ENCODE results near the gene CRADD. TPM values are rescaled to one million over a fixed set of nuclear protein-coding genes. Genes with fewer than 3 reads are reported as not detected.

CRADD gene
- total and polyA plus RNA-seq, 8 donors = 8.4 to 21.4 (median 10.3) TPM

GRCh38 chr12:93674386-93674785 is 2.8 kb upstream of the CRADD start:
- H3K4me1 ChIP-seq = peaks cover 10 to 17% of the 10 kb centered on the region in 2 donors
- ATAC-seq (no peak), DNase-seq (no peak)
- intact Hi-C loops (cut with DNase I) = no loop called here
- H3K9me3 ChIP-seq = peaks cover 0 to 6% of the 10 kb centered on the region in 2 donors
- no peaks in the 10 kb centered on the region for H3K27me3 ChIP-seq
- H3K36me3 ChIP-seq = no peaks in the 10 kb centered on the region
- no peak overlapping the region for H3K4me3 ChIP-seq
- H3K27ac ChIP-seq = no peak overlapping the region
- TF ChIP-seq, protein P1, sequence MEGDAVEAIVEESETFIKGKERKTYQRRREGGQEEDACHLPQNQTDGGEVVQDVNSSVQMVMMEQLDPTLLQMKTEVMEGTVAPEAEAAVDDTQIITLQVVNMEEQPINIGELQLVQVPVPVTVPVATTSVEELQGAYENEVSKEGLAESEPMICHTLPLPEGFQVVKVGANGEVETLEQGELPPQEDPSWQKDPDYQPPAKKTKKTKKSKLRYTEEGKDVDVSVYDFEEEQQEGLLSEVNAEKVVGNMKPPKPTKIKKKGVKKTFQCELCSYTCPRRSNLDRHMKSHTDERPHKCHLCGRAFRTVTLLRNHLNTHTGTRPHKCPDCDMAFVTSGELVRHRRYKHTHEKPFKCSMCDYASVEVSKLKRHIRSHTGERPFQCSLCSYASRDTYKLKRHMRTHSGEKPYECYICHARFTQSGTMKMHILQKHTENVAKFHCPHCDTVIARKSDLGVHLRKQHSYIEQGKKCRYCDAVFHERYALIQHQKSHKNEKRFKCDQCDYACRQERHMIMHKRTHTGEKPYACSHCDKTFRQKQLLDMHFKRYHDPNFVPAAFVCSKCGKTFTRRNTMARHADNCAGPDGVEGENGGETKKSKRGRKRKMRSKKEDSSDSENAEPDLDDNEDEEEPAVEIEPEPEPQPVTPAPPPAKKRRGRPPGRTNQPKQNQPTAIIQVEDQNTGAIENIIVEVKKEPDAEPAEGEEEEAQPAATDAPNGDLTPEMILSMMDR (IDR thresholded peaks at IDR 0.05) = no peak

DNA sequence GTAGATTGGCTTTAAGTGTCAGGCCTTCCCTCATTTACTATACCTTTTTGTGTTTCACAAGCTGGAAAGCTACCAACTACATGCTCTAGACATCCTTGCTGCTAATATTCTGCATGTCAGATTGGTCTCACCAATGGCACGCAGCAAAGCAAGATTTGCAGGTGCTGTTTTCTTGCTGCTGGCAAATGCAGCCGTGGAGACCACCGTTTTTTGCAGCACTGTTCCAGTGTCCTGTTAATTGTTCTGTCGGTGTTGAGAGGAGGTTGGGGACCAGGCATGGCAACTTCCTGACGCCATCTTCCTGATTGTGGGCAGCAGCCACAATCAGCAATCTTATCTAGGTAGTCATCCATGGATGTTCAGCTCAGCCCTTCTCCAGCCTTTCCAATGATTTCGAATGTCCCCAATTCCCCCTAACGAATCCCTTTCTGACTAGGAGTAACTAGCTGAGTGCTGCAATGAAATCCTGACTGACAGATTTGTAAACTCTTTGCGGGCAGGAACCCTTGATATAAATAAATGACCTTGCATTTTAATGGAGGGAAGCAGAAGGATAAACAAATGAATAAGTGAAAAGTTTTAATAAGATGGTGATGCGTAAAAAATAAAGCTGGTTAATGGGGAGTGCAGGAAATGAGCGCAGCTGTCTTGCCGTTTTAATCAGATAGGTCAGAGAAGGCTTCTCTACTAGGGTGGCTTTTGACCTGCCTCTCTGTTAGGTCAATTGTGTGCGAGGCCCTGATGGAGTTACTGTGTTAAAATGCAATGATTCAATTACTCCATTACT is 574 bp upstream of the CRADD start:
- TF ChIP-seq, protein P1 (IDR thresholded peaks at IDR 0.05) = no peak
- ATAC-seq (peak; percentile 35), DNase-seq (no peak)
- peaks cover 10 to 22% of the 10 kb centered on the region in 2 donors for H3K4me1 ChIP-seq
- H3K4me3 ChIP-seq = peak overlapping the region; percentile 48 to 53
- peak overlapping the region; percentile 94 to 99 for H3K27ac ChIP-seq
- no peaks in the 10 kb centered on the region for H3K36me3 ChIP-seq
- H3K9me3 ChIP-seq = no peaks in the 10 kb centered on the region
- no peaks in the 10 kb centered on the region for H3K27me3 ChIP-seq
- intact Hi-C loops (cut with DNase I) = loop anchor here in 1 of 2 donors (5.0 kb wide), 1 partner anchor 104 kb away; the partner anchor contains the start of gene SOCS2

DNA sequence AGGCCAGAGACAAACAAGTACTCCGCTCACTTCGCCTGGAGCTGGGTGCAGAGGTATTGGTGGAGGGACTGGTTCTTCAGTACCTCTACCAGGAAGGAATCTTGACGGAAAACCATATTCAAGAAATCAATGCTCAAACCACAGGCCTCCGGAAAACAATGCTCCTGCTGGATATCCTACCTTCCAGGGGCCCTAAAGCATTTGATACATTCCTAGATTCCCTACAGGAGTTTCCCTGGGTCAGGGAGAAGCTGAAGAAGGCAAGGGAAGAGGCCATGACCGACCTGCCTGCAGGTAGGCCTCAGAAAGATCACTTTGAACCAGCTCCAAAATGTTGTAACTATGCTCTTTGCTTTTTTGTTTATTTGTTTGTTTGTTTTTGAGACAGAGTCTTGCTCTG is 1.6 kb downstream of the CRADD start:
- Histone ChIP-seq H3K4me1 (peaks cover 10 to 22% of the 10 kb centered on the region in 2 donors), H3K27me3 (no peaks in the 10 kb centered on the region), H3K27ac (no peak overlapping the region), H3K36me3 (no peaks in the 10 kb centered on the region), H3K4me3 (no peak overlapping the region), H3K9me3 (no peaks in the 10 kb centered on the region)
- DNase-seq = no peak
- no peak for ATAC-seq
- intact Hi-C loops (cut with DNase I) = loop anchor here in 1 of 2 donors (5.0 kb wide), 1 partner anchor 106 kb away; the partner anchor contains the start of gene SOCS2
- TF ChIP-seq, protein P1 (IDR thresholded peaks at IDR 0.05) = no peak

DNA sequence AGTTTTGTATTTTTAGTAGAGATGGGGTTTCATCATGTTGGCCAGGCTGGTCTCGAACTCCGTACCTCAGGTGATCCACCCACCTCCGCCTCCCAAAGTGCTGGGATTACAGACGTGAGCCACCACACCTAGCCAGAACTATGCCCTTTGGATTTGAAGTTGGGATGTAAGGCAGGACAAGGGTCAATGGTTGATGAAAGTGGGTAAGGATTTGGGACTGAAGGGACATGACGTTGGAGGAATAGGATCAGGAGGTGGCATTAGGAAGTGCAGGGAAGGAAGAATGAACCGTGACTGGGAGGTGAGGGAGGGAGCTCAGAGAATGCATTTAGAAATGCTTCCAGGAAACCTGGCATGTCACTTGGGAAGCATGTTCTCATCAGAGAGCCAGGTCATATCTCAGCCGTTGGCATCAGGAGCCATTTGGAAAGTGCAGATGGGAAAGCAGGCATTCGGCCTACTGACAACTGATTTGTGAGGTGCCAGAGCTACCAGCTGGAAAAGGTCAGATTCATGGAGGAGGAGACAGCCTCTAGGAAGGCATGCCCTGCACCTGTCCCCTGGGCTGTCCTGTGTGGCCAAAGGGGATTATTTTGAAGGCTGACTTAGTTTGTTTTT is 2.2 kb downstream of the CRADD start:
- intact Hi-C loops (cut with DNase I) = loop anchor here in 1 of 2 donors (5.0 kb wide), 1 partner anchor 107 kb away; the partner anchor contains the start of gene SOCS2
- H3K9me3 ChIP-seq = no peaks in the 10 kb centered on the region
- H3K27me3 ChIP-seq = no peaks in the 10 kb centered on the region
- DNase-seq (no peak), ATAC-seq (no peak)
- TF ChIP-seq, protein P1 (IDR thresholded peaks at IDR 0.05) = no peak
- no peak overlapping the region for H3K27ac ChIP-seq
- no peaks in the 10 kb centered on the region for H3K36me3 ChIP-seq
- H3K4me1 ChIP-seq = peaks cover 10 to 22% of the 10 kb centered on the region in 2 donors
- H3K4me3 ChIP-seq = no peak overlapping the region

- ATAC-seq (no peak), DNase-seq (no peak)
- no peak overlapping the region for H3K4me3 ChIP-seq
- no peak overlapping the region for H3K27ac ChIP-seq
- H3K9me3 ChIP-seq = no peaks in the 10 kb centered on the region
- intact Hi-C loops (cut with DNase I) = no loop called here
- H3K4me1 ChIP-seq = peaks cover 10 to 22% of the 10 kb centered on the region in 2 donors
- H3K36me3 ChIP-seq = no peaks in the 10 kb centered on the region
- no peaks in the 10 kb centered on the region for H3K27me3 ChIP-seq
- TF ChIP-seq, protein P1 (IDR thresholded peaks at IDR 0.05) = no peak
Measured at GRCh38 chr12:93680006-93680405, 2.8 kb downstream of the CRADD start.

All from left lung (tissue), 10 donors.